HepG2 (cell line): ENCODE measurements around the gene TSHZ2. TPM values are rescaled to one million over a fixed set of nuclear protein-coding genes. Genes with fewer than 3 reads are reported as not detected.

Experiments
- ATAC-seq: fragments of 200-7000 bp; cut with Tn5 transposase; 3 replicates; pipeline ENCODE4 v1.9.1; 2020; ENCODE audit warnings: mild to moderate bottlenecking, moderate library complexity
- Bru-seq: library from RNA; stranded (reverse); fragments of 400-500 nt; gene quantifications from one replicate; lab custom pipeline; 2021; lab: Mats Ljungman, UMichigan
- BruChase-seq, 2 experiments: library from RNA; stranded (reverse); fragments of 400-500 nt; gene quantifications; one replicate each; lab custom pipeline; 2021; lab: Mats Ljungman, UMichigan
- BruUV-seq: library from RNA; stranded (reverse); fragments of 400-500 nt; replicated peaks from 2 replicates; lab custom pipeline; 2021; lab: Mats Ljungman, UMichigan
- CTCF ChIA-PET: fragments of 300-600 bp; formaldehyde crosslinking; extraction: SDS; loops from one replicate; lab custom pipeline; 2021; ENCODE audit warnings: low total read pairs, inconsistent platforms, low intra/inter-chr PET ratio; lab: Yijun Ruan, JAX
- POLR2A ChIA-PET: fragments of 350-600 bp; sonication (Branson Sonifier 250); formaldehyde crosslinking; loops from one replicate; lab custom pipeline; 2020; ENCODE audit warnings: antibody characterized with exemption, inconsistent platforms; lab: Yijun Ruan, JAX
- DNase-seq: peaks from one replicate; pipeline ENCODE4 v3.0.0-alpha.2; 2015; ENCODE audit warnings: low spot score
- FAIRE-seq: peaks from 3 replicates; lab custom pipeline; 2011; peaks lifted over from hg19 to GRCh38; lab: Jason Lieb, UNC
- H2AFZ ChIP-seq: one replicate; pipeline ENCODE4 v1.6.1; 2011; ENCODE audit warnings: low read length, inconsistent platforms
- H3K27ac ChIP-seq: fragments of 300-600 bp; 3 replicates; pipeline ENCODE4 v1.8.0; 2011; ENCODE audit warnings: mixed run types, mild to moderate bottlenecking, mixed read lengths, low read length, inconsistent platforms; ENCODE audit not compliant: insufficient read depth; ENCODE audit errors: extremely low read length
- H3K27me3 ChIP-seq, 2 experiments: fragments of 200-600 bp in 1 of 2; 2 replicates in 1 of 2; 3 replicates in 1 of 2; pipeline versions ENCODE4 v1.6.0 to v1.8.0; 2011; ENCODE audit warnings: low read length in 2 of 2, mild to moderate bottlenecking in 2 of 2, moderate library complexity in 2 of 2, inconsistent platforms in 1 of 2; ENCODE audit not compliant: insufficient read depth in 2 of 2, control insufficient read depth in 1 of 2
- H3K36me3 ChIP-seq, 2 experiments: fragments of 200-600 bp in 1 of 2; replicated peaks in 1 of 2; 2 replicates in 1 of 2; 3 replicates in 1 of 2; pipeline versions ENCODE4 v1.5.1 to v1.8.0; 2011; ENCODE audit warnings: low read length in 2 of 2, inconsistent platforms in 1 of 2; ENCODE audit not compliant: insufficient read depth in 2 of 2, control insufficient read depth in 1 of 2
- H3K4me1 ChIP-seq: 2 replicates; pipeline ENCODE4 v1.5.1; 2012; ENCODE audit warnings: low read length, inconsistent platforms; ENCODE audit not compliant: insufficient read depth
- H3K4me2 ChIP-seq: 2 replicates; pipeline ENCODE4 v1.6.0; 2011; ENCODE audit warnings: low read depth, low read length, inconsistent platforms
- H3K4me3 ChIP-seq, 3 experiments: fragments of 200-600 bp in 1 of 3; sonication (generic), shearing (Covaris generic) in 1 of 3; replicated peaks in 1 of 3; 2 replicates each; pipeline ENCODE4 v1.5.1; 2011 to 2016; ENCODE audit warnings: low read length in 3 of 3, inconsistent platforms in 2 of 3, low read depth in 2 of 3, mild to moderate bottlenecking in 2 of 3, control low read depth in 1 of 3, mixed read lengths in 1 of 3; ENCODE audit not compliant: insufficient read depth in 1 of 3
- H3K79me2 ChIP-seq: one replicate; pipeline ENCODE4 v1.6.1; 2011; ENCODE audit warnings: low read length, inconsistent platforms; ENCODE audit not compliant: insufficient read depth
- H3K9ac ChIP-seq: 2 replicates; pipeline ENCODE4 v1.6.0; 2011; ENCODE audit warnings: mild to moderate bottlenecking, low read depth, low read length, inconsistent platforms; ENCODE audit not compliant: insufficient read depth
- H3K9me3 ChIP-seq: 2 replicates; pipeline ENCODE4 v1.5.1; 2012; ENCODE audit warnings: mild to moderate bottlenecking, low read length
- H4K20me1 ChIP-seq: 2 replicates; pipeline ENCODE4 v1.6.0; 2011; ENCODE audit warnings: inconsistent platforms, mild to moderate bottlenecking, low read length, moderate library complexity; ENCODE audit not compliant: insufficient read depth
- FOSL2 ChIP-seq: sonication (generic); formaldehyde crosslinking; IDR thresholded peaks from 2 replicates; pipeline ENCODE4 v1.4.0; 2020; ENCODE audit warnings: missing genetic modification reagents
- MTA1 ChIP-seq: sonication (generic); formaldehyde crosslinking; IDR thresholded peaks from 2 replicates; pipeline ENCODE4 v1.4.0; 2020; ENCODE audit warnings: missing genetic modification reagents, mild to moderate bottlenecking, borderline replicate concordance
- ONECUT2 ChIP-seq: sonication (generic); formaldehyde crosslinking; IDR thresholded peaks from 2 replicates; pipeline ENCODE4 v1.4.0; 2020; ENCODE audit warnings: missing genetic modification reagents
- PCBP1 ChIP-seq: fragments of 200-400 bp; formaldehyde crosslinking; IDR thresholded peaks from 2 replicates; pipeline ENCODE4 v1.6.1; 2017; ENCODE audit warnings: mild to moderate bottlenecking, low read depth, low read length, borderline replicate concordance
- SALL1 ChIP-seq: sonication (generic); formaldehyde crosslinking; IDR thresholded peaks from 2 replicates; pipeline ENCODE4 v1.8.0; 2022; ENCODE audit warnings: mild to moderate bottlenecking, missing genetic modification reagents
- ZNF512 ChIP-seq: sonication (generic); formaldehyde crosslinking; IDR thresholded peaks from 2 replicates; pipeline ENCODE4 v1.4.0; 2020; ENCODE audit warnings: mild to moderate bottlenecking, missing genetic modification reagents
- ZNF850 ChIP-seq: sonication (generic); formaldehyde crosslinking; conservative IDR thresholded peaks from 2 replicates; pipeline ENCODE4 v1.9.0; 2021; ENCODE audit warnings: mild to moderate bottlenecking, missing genetic modification reagents
- ZSCAN25 ChIP-seq: sonication (generic); formaldehyde crosslinking; IDR thresholded peaks from 2 replicates; pipeline ENCODE4 v1.8.0; 2022; ENCODE audit warnings: mild to moderate bottlenecking, missing genetic modification reagents
- WGBS: methylation state at CpG from one replicate; pipeline ENCODE4 v1.1.6; 2017; ENCODE audit warnings: low lambda C conversion rate; 5-methylcytosine and 5-hydroxymethylcytosine counted together
- in situ Hi-C: cut with HindIII; loops from 2 replicates; pipeline ENCODE4 v1.10.0; 2017; ENCODE audit warnings: low pct_unique_long_range_greater_than_20kb; ENCODE audit not compliant: extremely low pct_ligation_motif_present
- intact Hi-C: fragments of 100-400 bp; cut with micrococcal nuclease; formaldehyde crosslinking; loops from one replicate; pipeline ENCODE4 v1.10.0; 2022; ENCODE audit not compliant: unreplicated experiment
- long read RNA-seq, 2 experiments: library from RNA in 1 of 2; library from polyadenylated mRNA in 1 of 2; stranded (forward) in 1 of 2; unstranded in 1 of 2; transcript quantifications; one replicate each; pipeline ENCODE4 v2.0.0, GENCODE V29; 2019 to 2022
- polyA minus RNA-seq, 3 experiments: library from RNA; depleted of rRNA, polyadenylated mRNA; stranded (reverse); fragments of >200 nt; gene quantifications; 2 replicates each; pipeline ENCODE4 v1.2.3, GENCODE V29; 2011; ENCODE audit warnings: low replicate concordance in 1 of 3
- polyA plus RNA-seq, 8 experiments: library from polyadenylated mRNA; depleted of rRNA in 3 of 8; stranded (reverse) in 7 of 8; unstranded in 1 of 8; fragments of >200 nt; fragmentation: Illumina TruSeq in 4 of 8; extraction: Trizol in 4 of 8; gene quantifications; 2 replicates each; pipeline versions ENCODE4 v1.2.1 to v1.2.3, GENCODE V29; 2011 to 2016; ENCODE audit warnings: low read depth in 4 of 8, missing spikeins in 1 of 8, mixed read lengths in 1 of 8; ENCODE audit not compliant: insufficient read depth in 1 of 8
- total RNA-seq, 5 experiments: library from RNA; depleted of rRNA; stranded (reverse); fragments of >200 nt; fragmentation: Illumina TruSeq; extraction: Trizol; gene quantifications; 2 replicates each; pipeline ENCODE4 v1.2.3, GENCODE V29; 2016; ENCODE audit warnings: low read depth in 1 of 5
- TF ChIP-seq, protein P1 (sequence below): sonication (generic); formaldehyde crosslinking; IDR thresholded peaks from 2 replicates; pipeline ENCODE4 v1.5.1; 2020; ENCODE audit warnings: mild to moderate bottlenecking, moderate library complexity, missing genetic modification reagents

The TSHZ2 gene, protein sequence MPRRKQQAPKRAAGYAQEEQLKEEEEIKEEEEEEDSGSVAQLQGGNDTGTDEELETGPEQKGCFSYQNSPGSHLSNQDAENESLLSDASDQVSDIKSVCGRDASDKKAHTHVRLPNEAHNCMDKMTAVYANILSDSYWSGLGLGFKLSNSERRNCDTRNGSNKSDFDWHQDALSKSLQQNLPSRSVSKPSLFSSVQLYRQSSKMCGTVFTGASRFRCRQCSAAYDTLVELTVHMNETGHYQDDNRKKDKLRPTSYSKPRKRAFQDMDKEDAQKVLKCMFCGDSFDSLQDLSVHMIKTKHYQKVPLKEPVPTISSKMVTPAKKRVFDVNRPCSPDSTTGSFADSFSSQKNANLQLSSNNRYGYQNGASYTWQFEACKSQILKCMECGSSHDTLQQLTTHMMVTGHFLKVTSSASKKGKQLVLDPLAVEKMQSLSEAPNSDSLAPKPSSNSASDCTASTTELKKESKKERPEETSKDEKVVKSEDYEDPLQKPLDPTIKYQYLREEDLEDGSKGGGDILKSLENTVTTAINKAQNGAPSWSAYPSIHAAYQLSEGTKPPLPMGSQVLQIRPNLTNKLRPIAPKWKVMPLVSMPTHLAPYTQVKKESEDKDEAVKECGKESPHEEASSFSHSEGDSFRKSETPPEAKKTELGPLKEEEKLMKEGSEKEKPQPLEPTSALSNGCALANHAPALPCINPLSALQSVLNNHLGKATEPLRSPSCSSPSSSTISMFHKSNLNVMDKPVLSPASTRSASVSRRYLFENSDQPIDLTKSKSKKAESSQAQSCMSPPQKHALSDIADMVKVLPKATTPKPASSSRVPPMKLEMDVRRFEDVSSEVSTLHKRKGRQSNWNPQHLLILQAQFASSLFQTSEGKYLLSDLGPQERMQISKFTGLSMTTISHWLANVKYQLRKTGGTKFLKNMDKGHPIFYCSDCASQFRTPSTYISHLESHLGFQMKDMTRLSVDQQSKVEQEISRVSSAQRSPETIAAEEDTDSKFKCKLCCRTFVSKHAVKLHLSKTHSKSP (N-terminal part only)
- not detected in 2 replicates for total RNA-seq (2016; rRNA removed; fragmentation: Illumina TruSeq; extraction: Trizol)
- total RNA-seq (2016; cell fraction: cytosol; rRNA removed; fragmentation: Illumina TruSeq; extraction: Trizol; ENCODE audit: low read depth) = under 0.01 TPM in 1 of 2 replicates, not detected in the other
- total RNA-seq (2016; cell fraction: insoluble cytoplasmic fraction; rRNA removed; fragmentation: Illumina TruSeq; extraction: Trizol) = not detected in 2 replicates
- not detected in 2 replicates for total RNA-seq (2016; cell fraction: membrane; rRNA removed; fragmentation: Illumina TruSeq; extraction: Trizol)
- total RNA-seq (2016; cell fraction: nucleus; rRNA removed; fragmentation: Illumina TruSeq; extraction: Trizol) = not detected in 2 replicates
- polyA plus RNA-seq (2011; rRNA removed) = 0.01 and 0.13 TPM in 2 replicates
- 0.01 and 0.13 TPM in 2 replicates for polyA plus RNA-seq (2011; cell fraction: cytosol; rRNA removed)
- polyA plus RNA-seq (2011; cell fraction: nucleus; rRNA removed) = 0.13 and 0.55 TPM in 2 replicates
- 0.21 and 0.42 TPM in 2 replicates for polyA plus RNA-seq (2012)
- polyA plus RNA-seq (2016; cell fraction: cytosol; fragmentation: Illumina TruSeq; extraction: Trizol; ENCODE audit: low read depth) = not detected in 2 replicates
- polyA plus RNA-seq (2016; cell fraction: insoluble cytoplasmic fraction; fragmentation: Illumina TruSeq; extraction: Trizol; ENCODE audit: low read depth) = 0.08 TPM in 1 of 2 replicates, not detected in the other
- not detected in 2 replicates for polyA plus RNA-seq (2016; cell fraction: membrane; fragmentation: Illumina TruSeq; extraction: Trizol; ENCODE audit: low read depth)
- not detected in 2 replicates for polyA plus RNA-seq (2016; cell fraction: nucleus; fragmentation: Illumina TruSeq; extraction: Trizol; ENCODE audit: insufficient read depth, low read depth)
- 0.32 and 3.2 TPM in 2 replicates for polyA minus RNA-seq (2011; rRNA and poly(A)+ RNA removed; ENCODE audit: low replicate concordance)
- 0.18 and 0.30 TPM in 2 replicates for polyA minus RNA-seq (2011; cell fraction: cytosol; rRNA and poly(A)+ RNA removed)
- polyA minus RNA-seq (2011; cell fraction: nucleus; rRNA and poly(A)+ RNA removed) = 0.52 and 1.7 TPM in 2 replicates
- Bru-seq, nascent RNA = percentile 23 among the genes with signal in this experiment
- percentile 25 among the genes with signal in this experiment for BruChase-seq, experiment 1, labeled RNA remaining after a 6-hour chase
- percentile 31 among the genes with signal in this experiment for BruChase-seq, experiment 2, labeled RNA remaining after a 2-hour chase
- long read RNA-seq, experiment 1, partial matches to known transcripts = 0 of 1 reads
- long read RNA-seq, experiment 1, other reads (novel, unspliced or antisense) = 1 of 1 reads
- long read RNA-seq, experiment 2 = 0 reads

GRCh38 chr20:52972190-52972937 is at the start of gene TSHZ2:
TSS of gene TSHZ2 (plus strand) at chr20:52972358. CDS start at chr20:52973294, 936 bp downstream.
- H3K79me2 ChIP-seq = no peaks in the 10 kb centered on the region
- DNase-seq (peak; percentile 24), FAIRE-seq (peak; percentile 81), ATAC-seq (peak; percentile 86)
- no peaks in the 10 kb centered on the region for H3K36me3 ChIP-seq
- ChIA-PET POLR2A (no interaction called here), CTCF (no interaction called here)
- 10% methylated on average over 41 of the region's 41 CpGs for WGBS
- H3K4me2 ChIP-seq = peak within 1 kb of the TSS; percentile 74
- BruUV-seq = no TSS peak
- peaks cover 14% of the 10 kb centered on the region for H3K4me1 ChIP-seq
- H3K27ac ChIP-seq = no peak within 1 kb of the TSS
- H4K20me1 ChIP-seq = no peaks in the 10 kb centered on the region
- no peak within 1 kb of the TSS for H3K9ac ChIP-seq
- H3K9me3 ChIP-seq = no peaks in the 10 kb centered on the region
- in situ Hi-C loops = no loop called here
- intact Hi-C loops = loop anchor here (2.0 kb wide), 1 partner anchor 108 kb away; no protein-coding TSS in a partner anchor
- H3K27me3 ChIP-seq = peaks cover 0 to 40% of the 10 kb centered on the region in 2 experiments; a peak in 3 of 5 replicates
- H3K4me3 ChIP-seq = peak within 1 kb of the TSS; percentile 35 to 68 (median 48)
- H2AFZ ChIP-seq = no peak within 1 kb of the TSS
- TF ChIP-seq, protein P1, sequence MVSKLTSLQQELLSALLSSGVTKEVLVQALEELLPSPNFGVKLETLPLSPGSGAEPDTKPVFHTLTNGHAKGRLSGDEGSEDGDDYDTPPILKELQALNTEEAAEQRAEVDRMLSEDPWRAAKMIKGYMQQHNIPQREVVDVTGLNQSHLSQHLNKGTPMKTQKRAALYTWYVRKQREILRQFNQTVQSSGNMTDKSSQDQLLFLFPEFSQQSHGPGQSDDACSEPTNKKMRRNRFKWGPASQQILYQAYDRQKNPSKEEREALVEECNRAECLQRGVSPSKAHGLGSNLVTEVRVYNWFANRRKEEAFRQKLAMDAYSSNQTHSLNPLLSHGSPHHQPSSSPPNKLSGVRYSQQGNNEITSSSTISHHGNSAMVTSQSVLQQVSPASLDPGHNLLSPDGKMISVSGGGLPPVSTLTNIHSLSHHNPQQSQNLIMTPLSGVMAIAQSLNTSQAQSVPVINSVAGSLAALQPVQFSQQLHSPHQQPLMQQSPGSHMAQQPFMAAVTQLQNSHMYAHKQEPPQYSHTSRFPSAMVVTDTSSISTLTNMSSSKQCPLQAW = no peak
- TF ChIP-seq SALL1 (CRISPR knock-in tag) = peak; percentile 68
- TF ChIP-seq PCBP1 = no peak
- peak; percentile 71 for TF ChIP-seq ONECUT2
- TF ChIP-seq ZNF850 (CRISPR knock-in tag) = no peak
- TF ChIP-seq FOSL2 (CRISPR knock-in tag) = no peak
- peak; percentile 94 for TF ChIP-seq ZNF512 (CRISPR knock-in tag)
- TF ChIP-seq MTA1 (CRISPR knock-in tag) = 0 out of 2 replicates have a peak, but pooled peaks have one; percentile 36
- TF ChIP-seq ZSCAN25 = 0 out of 2 replicates have a peak, but pooled peaks have one; percentile 44
